MCF 10A (cell line): Measurements from ENCODE around the gene TUBA4B. TPM values are rescaled to one million over a fixed set of nuclear protein-coding genes. Genes with fewer than 3 reads are reported as not detected.
A peak's percentile ranks its signal among the peaks of the same experiment; 100 is the strongest.
"Not testable (repeated sequence)": the region's sequence is repeated elsewhere in the genome, so short reads cannot be mapped to it uniquely, and the experiment has no call there.

Experiments used
- BruUV-seq: library from RNA; stranded (reverse); fragments of 400-500 nt; replicated peaks from 2 replicates; lab custom pipeline; 2021; lab: Mats Ljungman, UMichigan
- CTCF ChIA-PET: fragments of 300-600 bp; sonication (Branson Sonifier 250); formaldehyde crosslinking; extraction: SDS; loops from one replicate; lab custom pipeline; 2021; ENCODE audit warnings: antibody characterized with exemption, inconsistent platforms; lab: Yijun Ruan, JAX
- POLR2A ChIA-PET: fragments of 300-600, 350-650 bp; sonication (Branson Sonifier 250); formaldehyde crosslinking; extraction: SDS; loops from one replicate; lab custom pipeline; 2020; ENCODE audit warnings: antibody characterized with exemption, inconsistent platforms; lab: Yijun Ruan, JAX
- DNase-seq: peaks from one replicate; pipeline ENCODE4 v3.0.0-alpha.2; 2018; ENCODE audit not compliant: unreplicated experiment
- H3K27ac Mint-ChIP-seq: one replicate; pipeline ENCODE4 v1.8.0; 2022; ENCODE audit warnings: mild to moderate bottlenecking, low read depth, mixed read lengths; ENCODE audit not compliant: unreplicated experiment
- H3K27me3 Mint-ChIP-seq: one replicate; pipeline ENCODE4 v1.8.0; 2022; ENCODE audit warnings: mixed read lengths; ENCODE audit not compliant: insufficient read depth, unreplicated experiment
- H3K36me3 Mint-ChIP-seq: one replicate; pipeline ENCODE4 v1.8.0; 2022; ENCODE audit warnings: mild to moderate bottlenecking, moderate library complexity, mixed read lengths; ENCODE audit not compliant: insufficient read depth, unreplicated experiment
- H3K4me1 Mint-ChIP-seq: one replicate; pipeline ENCODE4 v1.8.0; 2022; ENCODE audit warnings: mixed read lengths; ENCODE audit not compliant: insufficient read depth, unreplicated experiment
- H3K4me3 Mint-ChIP-seq: one replicate; pipeline ENCODE4 v1.8.0; 2022; ENCODE audit warnings: mild to moderate bottlenecking, moderate library complexity, mixed read lengths; ENCODE audit not compliant: unreplicated experiment
- H3K9me3 Mint-ChIP-seq: one replicate; pipeline ENCODE4 v1.8.0; 2022; ENCODE audit warnings: mixed read lengths; ENCODE audit not compliant: unreplicated experiment
- intact Hi-C: fragments of 100-400 bp; cut with micrococcal nuclease; formaldehyde crosslinking; loops from 2 replicates; pipeline ENCODE4 v1.14.1; 2022
- total RNA-seq: library from RNA; stranded (reverse); gene quantifications from 2 replicates; pipeline ENCODE4 v1.2.3, GENCODE V29; 2022
- TF ChIP-seq, protein P1 (sequence below): fragments of 200-600 bp; IDR thresholded peaks from one replicate; pipeline ENCODE4 v1.8.0; 2022; ENCODE audit warnings: antibody characterized with exemption, mild to moderate bottlenecking; ENCODE audit not compliant: unreplicated experiment

Gene TUBA4B
- total RNA-seq, 1 experiment from 2014 or later = not detected

DNA sequence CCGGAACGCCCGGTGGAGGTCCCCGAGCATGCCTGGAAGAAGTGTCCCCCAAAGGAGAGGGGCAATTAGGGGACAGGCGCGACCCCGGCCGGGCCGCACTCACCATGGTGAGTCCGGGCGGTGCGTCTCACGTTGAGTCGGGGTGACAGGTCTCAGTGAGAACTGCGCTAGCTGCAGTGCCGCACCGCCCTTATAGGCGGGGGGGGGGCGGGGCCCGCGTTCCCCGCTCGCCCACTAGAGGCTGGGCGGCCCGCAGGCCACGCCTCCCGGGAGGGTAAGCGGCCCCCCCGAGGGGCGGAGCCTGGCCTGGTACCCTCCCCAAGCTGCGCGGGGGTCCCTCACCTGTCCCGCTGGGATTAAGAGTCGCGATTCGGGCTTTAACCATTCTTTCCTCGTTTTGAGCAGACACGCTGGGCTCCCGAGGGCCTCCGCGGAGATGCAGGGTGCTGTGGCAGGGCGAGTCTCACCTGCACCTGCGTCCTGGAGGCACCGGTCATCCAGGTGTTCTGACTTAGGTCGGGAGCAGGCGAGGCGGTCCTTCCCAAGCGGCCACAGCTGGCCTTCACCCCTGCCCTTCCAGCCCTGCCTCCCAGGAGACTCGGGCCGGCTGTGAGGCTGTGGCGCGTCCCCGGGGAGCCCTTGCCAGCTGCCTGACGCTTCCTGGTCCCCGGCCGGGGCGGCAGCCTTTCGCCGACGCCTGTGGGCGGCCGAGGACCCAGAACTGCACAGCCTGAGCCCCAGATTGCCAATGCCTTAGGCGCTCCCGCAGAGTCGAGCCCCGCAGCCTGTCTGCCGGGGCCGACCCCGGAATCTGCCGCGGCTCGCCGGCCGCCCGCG, 928 bp downstream of the TUBA4B start, which contains the start of gene TUBA4A:
Gene TUBA4A, minus strand, starts transcription at position 166 of the 837 bp plus-strand sequence. Its CDS starts 60 bp downstream, at position 106.
- no TSS peak for BruUV-seq
- Mint-ChIP-seq H3K36me3 (peaks cover 37% of the 10 kb centered on the region), H3K4me1 (peaks cover 35% of the 10 kb centered on the region), H3K27me3 (no peaks in the 10 kb centered on the region), H3K4me3 (peak within 1 kb of the TSS; percentile 91), H3K9me3 (no peaks in the 10 kb centered on the region), H3K27ac (peak within 1 kb of the TSS; percentile 51)
- POLR2A ChIA-PET = interaction anchor here (0.6 to 14.1 kb wide), 17 partner anchors 9 to 344 kb away, joined by 3 to 401 read pairs (median 9); partner anchors contain the start of genes ABCB6, ANKZF1, ATG9A and CNPPD1
- intact Hi-C loops = loop anchor here (1.0 to 2.0 kb wide), 4 partner anchors 20 to 77 kb away; partner anchors contain the start of genes ABCB6, CNPPD1 and DNAJB2
- CTCF ChIA-PET = interaction anchor here (0.6 to 10.3 kb wide), 7 partner anchors 12 to 280 kb away, joined by 3 to 123 read pairs (median 8); no protein-coding TSS in a partner anchor
- DNase-seq = peak; percentile 84
- TF ChIP-seq, protein P1, sequence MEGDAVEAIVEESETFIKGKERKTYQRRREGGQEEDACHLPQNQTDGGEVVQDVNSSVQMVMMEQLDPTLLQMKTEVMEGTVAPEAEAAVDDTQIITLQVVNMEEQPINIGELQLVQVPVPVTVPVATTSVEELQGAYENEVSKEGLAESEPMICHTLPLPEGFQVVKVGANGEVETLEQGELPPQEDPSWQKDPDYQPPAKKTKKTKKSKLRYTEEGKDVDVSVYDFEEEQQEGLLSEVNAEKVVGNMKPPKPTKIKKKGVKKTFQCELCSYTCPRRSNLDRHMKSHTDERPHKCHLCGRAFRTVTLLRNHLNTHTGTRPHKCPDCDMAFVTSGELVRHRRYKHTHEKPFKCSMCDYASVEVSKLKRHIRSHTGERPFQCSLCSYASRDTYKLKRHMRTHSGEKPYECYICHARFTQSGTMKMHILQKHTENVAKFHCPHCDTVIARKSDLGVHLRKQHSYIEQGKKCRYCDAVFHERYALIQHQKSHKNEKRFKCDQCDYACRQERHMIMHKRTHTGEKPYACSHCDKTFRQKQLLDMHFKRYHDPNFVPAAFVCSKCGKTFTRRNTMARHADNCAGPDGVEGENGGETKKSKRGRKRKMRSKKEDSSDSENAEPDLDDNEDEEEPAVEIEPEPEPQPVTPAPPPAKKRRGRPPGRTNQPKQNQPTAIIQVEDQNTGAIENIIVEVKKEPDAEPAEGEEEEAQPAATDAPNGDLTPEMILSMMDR = no peak

DNA sequence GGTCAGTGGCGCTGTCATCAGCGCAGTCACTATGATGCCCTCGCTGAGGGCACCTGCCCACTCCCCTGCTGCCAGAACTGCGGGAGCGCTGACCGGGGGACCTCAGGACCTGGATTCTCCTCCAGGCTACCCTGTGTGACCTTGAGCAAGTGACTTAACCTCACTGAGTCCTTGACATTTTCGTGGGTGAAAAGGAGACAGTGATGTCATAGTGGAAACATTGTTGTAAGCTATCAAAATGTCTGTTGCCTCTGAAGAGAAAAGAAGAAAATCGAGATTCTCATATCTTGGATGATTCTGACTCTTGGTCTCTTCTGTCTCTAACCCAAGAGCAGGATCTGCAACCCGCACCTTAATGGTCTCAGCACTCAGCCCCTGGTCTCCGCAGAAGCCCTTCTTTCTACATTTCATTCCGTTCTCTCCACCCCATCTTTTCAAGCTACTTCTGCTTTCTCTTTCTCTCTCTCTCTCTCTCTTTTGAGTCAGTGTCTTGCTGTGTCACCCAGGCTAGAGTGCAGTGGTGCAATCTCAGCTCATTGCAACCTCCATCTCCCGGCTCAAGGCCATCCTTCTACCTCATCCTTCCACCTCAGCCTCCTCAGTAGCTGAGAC, 1.7 kb downstream of the TUBA4B start:
- Mint-ChIP-seq H3K36me3 (peaks cover 31% of the 10 kb centered on the region), H3K27me3 (no peaks in the 10 kb centered on the region), H3K4me3 (peak overlapping the region; percentile 91), H3K27ac (no peak overlapping the region), H3K4me1 (peaks cover 28% of the 10 kb centered on the region), H3K9me3 (no peaks in the 10 kb centered on the region)
- no peak for DNase-seq
- intact Hi-C loops = no loop called here
- no TSS peak for BruUV-seq
- CTCF ChIA-PET = interaction anchor here (0.6 to 3.4 kb wide), 7 partner anchors 11 to 274 kb away, joined by 3 to 20 read pairs (median 5); no protein-coding TSS in a partner anchor
- TF ChIP-seq, protein P1 = no peak
- POLR2A ChIA-PET = interaction anchor here (0.6 to 14.1 kb wide), 14 partner anchors 10 to 78 kb away, joined by 3 to 401 read pairs (median 20); partner anchors contain the start of genes ABCB6, ANKZF1, ATG9A and CNPPD1

DNA sequence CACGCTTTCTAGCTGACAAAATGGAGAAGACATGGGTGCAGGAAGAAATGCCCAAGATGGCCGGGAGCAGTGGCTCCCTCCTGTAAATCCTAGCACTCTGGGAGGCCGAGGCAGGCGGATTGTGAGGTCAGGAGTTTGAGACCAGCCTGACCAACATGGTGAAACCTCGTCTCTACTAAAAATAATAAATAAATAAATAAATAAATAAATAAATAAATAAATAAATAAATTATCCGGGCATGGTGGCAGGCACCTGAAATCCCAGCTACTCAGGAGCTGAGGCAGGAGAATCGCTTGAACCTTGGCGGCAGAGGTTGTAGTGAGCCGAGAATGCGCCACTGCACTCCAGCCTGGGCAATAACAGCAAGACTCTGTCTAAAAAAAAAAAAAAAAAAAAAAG, 5.9 kb downstream of the TUBA4B start:
- H3K27ac Mint-ChIP-seq, DNase-seq, H3K36me3 Mint-ChIP-seq, BruUV-seq, H3K9me3 Mint-ChIP-seq, intact Hi-C loops, H3K4me3 Mint-ChIP-seq, H3K27me3 Mint-ChIP-seq, H3K4me1 Mint-ChIP-seq: not testable (repeated sequence)
- ChIA-PET POLR2A (interaction anchor here (0.7 to 11.7 kb wide), 2 partner anchors 18 to 53 kb away, joined by 3 to 263 read pairs; partner anchors contain the start of gene DNAJB2), CTCF (interaction anchor here (0.7 to 2.3 kb wide), 4 partner anchors 13 to 40 kb away, joined by 3 to 12 read pairs (median 6); partner anchors contain the start of gene STK16)

DNA sequence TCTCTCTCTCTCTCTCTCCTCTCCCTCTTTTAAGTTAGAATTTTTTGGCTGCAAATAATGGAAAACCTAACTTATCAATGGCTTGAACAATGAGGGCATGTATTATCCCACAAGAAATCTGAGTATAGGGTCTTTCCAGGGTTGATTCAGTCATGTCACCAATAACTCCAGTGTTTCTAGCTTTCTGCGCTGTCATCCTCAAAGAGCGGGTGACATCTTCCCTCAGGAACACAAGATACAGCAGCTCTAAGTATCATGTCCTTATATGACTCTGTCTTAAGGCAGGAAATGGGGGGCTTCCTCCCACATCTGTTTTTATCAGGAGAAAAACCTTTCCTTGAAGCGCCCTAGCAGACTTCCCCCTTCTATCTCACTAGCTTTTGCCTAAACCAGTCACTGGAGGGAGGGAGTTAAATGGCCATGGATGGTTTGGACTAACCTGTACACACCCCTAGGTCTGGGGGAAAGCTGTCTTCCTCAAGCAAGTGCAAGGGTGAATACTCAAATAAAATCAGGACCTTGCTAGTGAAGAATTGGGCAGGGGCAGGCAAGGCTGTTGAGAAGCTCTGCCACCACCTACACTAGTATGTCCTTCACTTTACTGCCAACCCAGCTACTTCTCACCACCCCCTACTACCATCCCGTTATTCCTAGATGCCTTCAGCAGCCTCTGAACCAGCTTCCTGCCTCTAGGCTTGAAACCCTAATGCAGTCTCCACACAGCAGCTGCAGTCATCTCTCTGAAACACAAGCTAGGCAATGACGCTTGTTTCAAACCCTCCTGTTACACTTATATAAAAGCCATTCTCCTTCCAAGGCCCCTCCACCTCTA, 8.2 kb downstream of the TUBA4B start:
- Mint-ChIP-seq H3K27ac (no peak overlapping the region), H3K36me3 (no peaks in the 10 kb centered on the region), H3K4me1 (no peaks in the 10 kb centered on the region), H3K4me3 (no peak overlapping the region), H3K27me3 (no peaks in the 10 kb centered on the region), H3K9me3 (no peaks in the 10 kb centered on the region)
- TF ChIP-seq, protein P1 = no peak
- intact Hi-C loops = no loop called here
- ChIA-PET POLR2A (interaction anchor here (0.7 to 2.0 kb wide), 3 partner anchors 17 to 84 kb away, joined by 3 to 5 read pairs (median 4); partner anchors contain the start of genes ANKZF1 and ATG9A), CTCF (interaction anchor here (0.9 to 2.3 kb wide), 6 partner anchors 9 to 38 kb away, joined by 3 to 15 read pairs (median 4); no protein-coding TSS in a partner anchor)
- no peak for DNase-seq
- no TSS peak for BruUV-seq
